B cell (primary cell): Measurements from ENCODE around the gene RPTOR. TPM values are rescaled to one million over a fixed set of nuclear protein-coding genes. Genes with fewer than 3 reads are reported as not detected.

Source experiments
- ATAC-seq: fragments of 200-7000 bp; cut with Tn5 transposase; one replicate; pipeline ENCODE4 v1.10.0; 2021; ENCODE audit warnings: low read depth, mild to moderate bottlenecking, moderate number of reproducible peaks, moderate library complexity
- CTCF ChIA-PET: fragments of 350-600 bp; sonication (Branson Sonifier 250); formaldehyde crosslinking; loops from one replicate; lab custom pipeline; 2021; ENCODE audit warnings: antibody characterized with exemption, inconsistent platforms; lab: Charles Lee
- POLR2A ChIA-PET: fragments of 350-600 bp; sonication (Branson Sonifier 250); formaldehyde crosslinking; loops from one replicate; lab custom pipeline; 2021; ENCODE audit warnings: antibody characterized with exemption; lab: Charles Lee
- DNase-seq: peaks from one replicate; pipeline ENCODE4 v3.0.0; 2013
- H2AFZ ChIP-seq: 2 replicates; pipeline ENCODE4 v1.6.1; 2012; ENCODE audit warnings: mild to moderate bottlenecking, low read depth, low read length; ENCODE audit not compliant: insufficient read depth, poor library complexity, severe bottlenecking
- H3K27ac ChIP-seq, 2 donors: 1 replicate in 1 of 2; 2 replicates in 1 of 2; pipeline ENCODE4 v1.5.1; 2012 to 2013; ENCODE audit warnings: low read length in 2 of 2, mild to moderate bottlenecking in 2 of 2, moderate library complexity in 1 of 2
- H3K27me3 ChIP-seq, 4 experiments: fragments of 200-600 bp in 1 of 4; sonication (generic) in 1 of 4; replicated peaks in 1 of 4; 1 replicate in 2 of 4; 2 replicates in 2 of 4; pipeline versions ENCODE4 v1.6.1 to v1.7.0; 2013 to 2016; ENCODE audit warnings: low read length in 3 of 4, mild to moderate bottlenecking in 2 of 4, mixed read lengths in 1 of 4, moderate library complexity in 1 of 4; ENCODE audit not compliant: insufficient read depth in 4 of 4, control insufficient read depth in 3 of 4; ENCODE audit errors: control extremely low read depth in 1 of 4
- H3K36me3 ChIP-seq, 2 experiments: replicated peaks in 1 of 2; 1 replicate in 1 of 2; 2 replicates in 1 of 2; pipeline versions ENCODE4 v1.6.1 to v1.7.1; 2013; ENCODE audit warnings: low read length in 1 of 2; ENCODE audit not compliant: insufficient read depth in 2 of 2, control insufficient read depth in 1 of 2; ENCODE audit errors: control extremely low read depth in 1 of 2, extremely low read depth in 1 of 2
- H3K4me1 ChIP-seq, 2 donors: fragments of 200-600 bp in 1 of 2; sonication (generic) in 1 of 2; 1 replicate in 1 of 2; 2 replicates in 1 of 2; pipeline versions ENCODE4 v1.5.1 to v1.6.1; 2013 to 2017; ENCODE audit warnings: low read length in 2 of 2; ENCODE audit not compliant: control insufficient read depth in 2 of 2, insufficient read depth in 2 of 2
- H3K4me2 ChIP-seq: replicated peaks from 2 replicates; pipeline ENCODE3; 2012; ENCODE audit warnings: mild to moderate bottlenecking, low read depth, low read length; ENCODE audit not compliant: poor library complexity, severe bottlenecking
- H3K4me3 ChIP-seq, 5 experiments: fragments of 200-600 bp in 1 of 5; sonication (generic) in 1 of 5; 1 replicate in 3 of 5; 2 replicates in 2 of 5; pipeline versions ENCODE4 v1.5.1 to v1.7.0; 2011 to 2016; ENCODE audit warnings: low read length in 4 of 5, mild to moderate bottlenecking in 4 of 5, low read depth in 2 of 5, control low read depth in 1 of 5, moderate library complexity in 1 of 5; ENCODE audit not compliant: insufficient read depth in 1 of 5; ENCODE audit errors: control extremely low read depth in 1 of 5, extremely low read depth in 1 of 5
- H3K79me2 ChIP-seq: fragments of 200-600 bp; sonication (generic); one replicate; pipeline ENCODE4 v1.6.0; 2016; ENCODE audit warnings: low read length; ENCODE audit not compliant: control insufficient read depth, insufficient read depth
- H3K9ac ChIP-seq: fragments of 200-600 bp; sonication (generic); 2 replicates; pipeline ENCODE4 v1.6.1; 2017; ENCODE audit warnings: mild to moderate bottlenecking, low read length, moderate library complexity
- H3K9me3 ChIP-seq, 3 donors: one replicate each; pipeline versions ENCODE4 v1.6.1 to v1.7.1; 2013; ENCODE audit warnings: low read length in 2 of 3; ENCODE audit not compliant: control insufficient read depth in 2 of 3, insufficient read depth in 1 of 3; ENCODE audit errors: control extremely low read depth in 1 of 3
- H4K20me1 ChIP-seq: 2 replicates; pipeline ENCODE4 v1.6.0; 2012; ENCODE audit warnings: mild to moderate bottlenecking, low read length; ENCODE audit not compliant: insufficient read depth, control insufficient read depth, poor library complexity, severe bottlenecking
- H3K27ac Mint-ChIP-seq: one replicate; pipeline ENCODE4 v1.8.0; 2021; ENCODE audit warnings: mixed read lengths
- H3K27me3 Mint-ChIP-seq: one replicate; pipeline ENCODE4 v1.8.0; 2021; ENCODE audit warnings: mixed read lengths
- H3K4me1 Mint-ChIP-seq: one replicate; pipeline ENCODE4 v1.8.0; 2021; ENCODE audit warnings: mixed read lengths
- H3K4me3 Mint-ChIP-seq: one replicate; pipeline ENCODE4 v1.8.0; 2021; ENCODE audit warnings: mixed read lengths
- H3K9me3 Mint-ChIP-seq: one replicate; pipeline ENCODE4 v1.8.0; 2022; ENCODE audit warnings: mixed read lengths; ENCODE audit not compliant: insufficient read depth
- CTCF ChIP-seq: fragments of 200-600 bp; IDR thresholded peaks from one replicate; pipeline ENCODE4 v1.8.0; 2022; ENCODE audit warnings: antibody characterized with exemption, mild to moderate bottlenecking
- EZH2 ChIP-seq: IDR thresholded peaks from 2 replicates; pipeline ENCODE4 v1.6.1; 2012; ENCODE audit warnings: borderline replicate concordance, low read depth, mild to moderate bottlenecking, moderate library complexity, low read length; ENCODE audit not compliant: insufficient read depth, poor library complexity, severe bottlenecking
- WGBS: methylation state at CpG from one replicate; pipeline ENCODE4 v1.1.5; 2013; ENCODE audit warnings: missing lambda C conversion rate; ENCODE audit not compliant: insufficient coverage; 5-methylcytosine and 5-hydroxymethylcytosine counted together
- intact Hi-C: fragments of 100-400 bp; cut with micrococcal nuclease; formaldehyde crosslinking; loops from one replicate; pipeline ENCODE4 v1.10.0; 2022
- polyA plus RNA-seq: library from polyadenylated mRNA; depleted of rRNA; stranded (reverse); fragments of >200 nt; gene quantifications from 2 replicates; pipeline ENCODE4 v1.2.3, GENCODE V29; 2012
- total RNA-seq, 2 donors: library from RNA; stranded (reverse); fragments of 120-200 nt in 1 of 2; gene quantifications; 1 replicate in 1 of 2; 2 replicates in 1 of 2; pipeline versions ENCODE4 v1.2.3 to v1.2.4, GENCODE V29; 2013 to 2022

RPTOR gene
- total and polyA plus RNA-seq, 2 donors (not counting 1 experiment from before 2014, with no cell fraction given), result 13.4 to 58.8 TPM

GRCh38 chr17:80787881-80788280 lies 243.2 kb downstream of the RPTOR start:
- DNase-seq (no peak), ATAC-seq (no peak)
- Histone ChIP-seq H3K27me3 (no peaks in the 10 kb centered on the region), H3K4me3 (no peak overlapping the region), H3K4me1 (peaks cover 19% of the 10 kb centered on the region in 2 donors), H3K9ac (no peak overlapping the region), H4K20me1 (no peaks in the 10 kb centered on the region), H3K9me3 (no peaks in the 10 kb centered on the region), H2AFZ (no peak overlapping the region), H3K27ac (no peak overlapping the region), H3K36me3 (peaks cover 0 to 4% of the 10 kb centered on the region in 2 experiments), H3K79me2 (peaks cover 21% of the 10 kb centered on the region), H3K4me2 (no peak overlapping the region)
- CTCF ChIA-PET, result no interaction called here
- POLR2A ChIA-PET, result no interaction called here
- intact Hi-C loops, result no loop called here
- no CpG with 5 or more reads among the region's 3 CpGs for WGBS
- no peak overlapping the region for H3K27ac Mint-ChIP-seq
- TF ChIP-seq CTCF (no peak), EZH2 (no peak)
- H3K4me1 Mint-ChIP-seq, result peaks cover 26% of the 10 kb centered on the region
- H3K4me3 Mint-ChIP-seq, result no peak overlapping the region
- H3K9me3 Mint-ChIP-seq, result no peaks in the 10 kb centered on the region
- no peaks in the 10 kb centered on the region for H3K27me3 Mint-ChIP-seq

GRCh38 chr17:80789356-80789902 lies 244.8 kb downstream of the RPTOR start:
- Mint-ChIP-seq H3K9me3 (no peaks in the 10 kb centered on the region), H3K4me1 (peaks cover 23% of the 10 kb centered on the region), H3K27me3 (no peaks in the 10 kb centered on the region), H3K27ac (peak overlapping the region; percentile 84), H3K4me3 (peak overlapping the region; percentile 73)
- intact Hi-C loops, result no loop called here
- WGBS, result 76% methylated on average over 6 of the region's 7 CpGs
- peaks cover 21% of the 10 kb centered on the region for H3K79me2 ChIP-seq
- peak overlapping the region; percentile 60 for H3K4me2 ChIP-seq
- peaks cover 0 to 7% of the 10 kb centered on the region in 2 experiments for H3K36me3 ChIP-seq
- H3K9me3 ChIP-seq, result no peaks in the 10 kb centered on the region
- no peak for TF ChIP-seq CTCF
- no peak for TF ChIP-seq EZH2
- peak; percentile 67 for ATAC-seq
- no peaks in the 10 kb centered on the region for H4K20me1 ChIP-seq
- no peak overlapping the region for H3K4me3 ChIP-seq
- peak overlapping the region; percentile 30 for H3K9ac ChIP-seq
- peaks cover 17% of the 10 kb centered on the region in 2 donors for H3K4me1 ChIP-seq
- H2AFZ ChIP-seq, result peak overlapping the region; percentile 32
- no peak for DNase-seq
- CTCF ChIA-PET, result interaction anchor here (0.6 to 1.5 kb wide), 4 partner anchors 8 to 362 kb away, joined by 3 to 4 read pairs (median 4); no protein-coding TSS in a partner anchor
- H3K27ac ChIP-seq, result peak overlapping the region in 1 of 2 donors; percentile 63
- no peaks in the 10 kb centered on the region for H3K27me3 ChIP-seq
- POLR2A ChIA-PET, result no interaction called here
